Measurements from ENCODE around the gene GNG8.

DNA sequence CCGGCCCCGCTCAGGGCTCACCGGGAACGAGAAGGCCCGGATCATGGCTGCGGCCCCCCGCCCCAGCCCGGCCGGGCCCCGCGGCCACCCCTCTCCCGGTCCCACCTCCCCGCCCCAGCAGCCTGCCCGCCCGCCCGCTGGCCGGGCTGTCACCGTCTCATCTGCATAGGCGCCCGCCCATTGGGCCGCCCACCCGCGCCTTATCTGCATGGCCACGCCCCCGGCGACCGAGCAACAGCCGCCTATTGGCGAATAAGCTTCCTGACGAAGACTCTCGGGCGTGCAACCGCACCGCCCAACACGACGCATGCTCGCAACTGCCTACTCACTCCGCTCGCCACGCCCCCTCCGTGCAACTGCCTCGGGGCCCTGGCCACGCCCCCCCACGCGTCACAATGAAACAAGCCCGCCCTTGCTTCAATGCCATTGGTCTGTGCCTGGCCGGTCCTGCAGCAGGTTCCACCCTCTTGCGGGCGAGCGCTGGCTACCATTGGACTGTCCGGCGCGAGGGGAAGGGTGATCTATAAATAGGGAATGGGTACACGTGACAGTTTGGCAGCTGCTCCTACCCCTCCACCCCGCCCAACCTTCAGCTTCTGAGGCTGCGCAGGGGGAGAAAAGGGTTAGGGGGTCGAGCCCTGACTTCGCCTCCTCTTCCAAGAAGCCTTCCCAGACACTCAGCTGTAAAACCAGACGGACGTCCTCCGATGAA is 25.2 kb upstream of the GNG8 start, which contains the start of gene DACT3:
- TF ChIP-seq GATA2 (IDR thresholded peaks at IDR 0.05; ENCODE audit: low read depth, low read length) (no peak), GATA3 (IDR thresholded peaks at IDR 0.05; ENCODE audit: low read depth, low read length) (no peak)

All from SH-SY5Y (cell line).